SK-N-SH (cell line): ENCODE results near the gene MT2A.

Experiments used
- EP300 ChIP-seq, 2 experiments: IDR thresholded peaks; 2 replicates each; pipeline versions ENCODE4 v1.4.0 to v1.6.1; 2012; ENCODE audit warnings: borderline replicate concordance in 1 of 2, low read depth in 1 of 2, low read length in 1 of 2
- FOSL2 ChIP-seq: IDR thresholded peaks from 2 replicates; pipeline ENCODE4 v1.4.0; 2012; ENCODE audit warnings: low read depth, mild to moderate bottlenecking, moderate library complexity, borderline replicate concordance
- JUND ChIP-seq: IDR thresholded peaks from 2 replicates; pipeline ENCODE4 v1.4.0; 2012
- POLR2AphosphoS5 ChIP-seq: IDR thresholded peaks from 2 replicates; pipeline ENCODE4 v1.6.1; 2012; ENCODE audit warnings: low read depth, low read length
- RAD21 ChIP-seq: IDR thresholded peaks from 2 replicates; pipeline ENCODE4 v1.6.1; 2012; ENCODE audit warnings: mild to moderate bottlenecking, low read length
- RCOR1 ChIP-seq: fragments of 150-350 bp; IDR thresholded peaks from 2 replicates; pipeline ENCODE4 v1.6.1; 2017; ENCODE audit warnings: antibody characterized with exemption, low read length
- RXRA ChIP-seq: IDR thresholded peaks from 2 replicates; pipeline ENCODE4 v1.4.0; 2012; ENCODE audit warnings: low read depth, mild to moderate bottlenecking, borderline replicate concordance
- TCF12 ChIP-seq: IDR thresholded peaks from 2 replicates; pipeline ENCODE4 v1.4.0; 2012
- YY1 ChIP-seq: IDR thresholded peaks from 2 replicates; pipeline ENCODE4 v1.4.0; 2012; ENCODE audit warnings: low read depth, mild to moderate bottlenecking
- TF ChIP-seq, protein P1 (sequence below): fragments of 200-600 bp; sonication (generic); IDR thresholded peaks from 2 replicates; pipeline ENCODE4 v1.6.1; 2017; ENCODE audit warnings: antibody characterized with exemption, mild to moderate bottlenecking, moderate library complexity
- TF ChIP-seq, protein P2 (sequence below): IDR thresholded peaks from 2 replicates; pipeline ENCODE4 v1.6.1; 2012; ENCODE audit warnings: mild to moderate bottlenecking, low read depth, low read length, moderate library complexity
- TF ChIP-seq, protein P3 (sequence below): fragments of 150-350 bp; IDR thresholded peaks from 2 replicates; pipeline ENCODE4 v1.6.1; 2017; ENCODE audit warnings: antibody characterized with exemption, low read length, low read depth, borderline replicate concordance
- TF ChIP-seq, protein P4 (sequence below): IDR thresholded peaks from 2 replicates; pipeline ENCODE4; 2012

DNA sequence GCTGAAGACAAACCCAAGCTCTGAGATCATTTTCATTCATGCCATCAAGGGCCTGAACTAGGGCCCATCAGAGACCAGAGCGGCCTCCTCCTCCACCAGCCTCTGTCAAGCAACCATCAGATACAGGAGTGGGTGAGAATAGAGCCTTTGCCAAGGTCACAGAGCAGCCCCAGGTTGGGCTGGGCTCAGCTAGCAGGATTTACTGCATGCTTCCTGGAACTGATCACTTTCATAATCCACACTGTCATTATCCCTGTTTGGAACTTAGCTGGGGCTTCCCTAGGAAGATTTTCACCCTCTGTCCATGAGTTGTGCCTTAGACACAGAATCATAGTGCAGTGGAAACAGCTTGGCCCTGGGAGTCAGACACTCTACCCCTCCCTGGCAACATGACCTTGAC, 38.4 kb upstream of the MT2A start:
- TF ChIP-seq, protein P1, sequence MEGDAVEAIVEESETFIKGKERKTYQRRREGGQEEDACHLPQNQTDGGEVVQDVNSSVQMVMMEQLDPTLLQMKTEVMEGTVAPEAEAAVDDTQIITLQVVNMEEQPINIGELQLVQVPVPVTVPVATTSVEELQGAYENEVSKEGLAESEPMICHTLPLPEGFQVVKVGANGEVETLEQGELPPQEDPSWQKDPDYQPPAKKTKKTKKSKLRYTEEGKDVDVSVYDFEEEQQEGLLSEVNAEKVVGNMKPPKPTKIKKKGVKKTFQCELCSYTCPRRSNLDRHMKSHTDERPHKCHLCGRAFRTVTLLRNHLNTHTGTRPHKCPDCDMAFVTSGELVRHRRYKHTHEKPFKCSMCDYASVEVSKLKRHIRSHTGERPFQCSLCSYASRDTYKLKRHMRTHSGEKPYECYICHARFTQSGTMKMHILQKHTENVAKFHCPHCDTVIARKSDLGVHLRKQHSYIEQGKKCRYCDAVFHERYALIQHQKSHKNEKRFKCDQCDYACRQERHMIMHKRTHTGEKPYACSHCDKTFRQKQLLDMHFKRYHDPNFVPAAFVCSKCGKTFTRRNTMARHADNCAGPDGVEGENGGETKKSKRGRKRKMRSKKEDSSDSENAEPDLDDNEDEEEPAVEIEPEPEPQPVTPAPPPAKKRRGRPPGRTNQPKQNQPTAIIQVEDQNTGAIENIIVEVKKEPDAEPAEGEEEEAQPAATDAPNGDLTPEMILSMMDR = no peak
- TF ChIP-seq, protein P2, sequence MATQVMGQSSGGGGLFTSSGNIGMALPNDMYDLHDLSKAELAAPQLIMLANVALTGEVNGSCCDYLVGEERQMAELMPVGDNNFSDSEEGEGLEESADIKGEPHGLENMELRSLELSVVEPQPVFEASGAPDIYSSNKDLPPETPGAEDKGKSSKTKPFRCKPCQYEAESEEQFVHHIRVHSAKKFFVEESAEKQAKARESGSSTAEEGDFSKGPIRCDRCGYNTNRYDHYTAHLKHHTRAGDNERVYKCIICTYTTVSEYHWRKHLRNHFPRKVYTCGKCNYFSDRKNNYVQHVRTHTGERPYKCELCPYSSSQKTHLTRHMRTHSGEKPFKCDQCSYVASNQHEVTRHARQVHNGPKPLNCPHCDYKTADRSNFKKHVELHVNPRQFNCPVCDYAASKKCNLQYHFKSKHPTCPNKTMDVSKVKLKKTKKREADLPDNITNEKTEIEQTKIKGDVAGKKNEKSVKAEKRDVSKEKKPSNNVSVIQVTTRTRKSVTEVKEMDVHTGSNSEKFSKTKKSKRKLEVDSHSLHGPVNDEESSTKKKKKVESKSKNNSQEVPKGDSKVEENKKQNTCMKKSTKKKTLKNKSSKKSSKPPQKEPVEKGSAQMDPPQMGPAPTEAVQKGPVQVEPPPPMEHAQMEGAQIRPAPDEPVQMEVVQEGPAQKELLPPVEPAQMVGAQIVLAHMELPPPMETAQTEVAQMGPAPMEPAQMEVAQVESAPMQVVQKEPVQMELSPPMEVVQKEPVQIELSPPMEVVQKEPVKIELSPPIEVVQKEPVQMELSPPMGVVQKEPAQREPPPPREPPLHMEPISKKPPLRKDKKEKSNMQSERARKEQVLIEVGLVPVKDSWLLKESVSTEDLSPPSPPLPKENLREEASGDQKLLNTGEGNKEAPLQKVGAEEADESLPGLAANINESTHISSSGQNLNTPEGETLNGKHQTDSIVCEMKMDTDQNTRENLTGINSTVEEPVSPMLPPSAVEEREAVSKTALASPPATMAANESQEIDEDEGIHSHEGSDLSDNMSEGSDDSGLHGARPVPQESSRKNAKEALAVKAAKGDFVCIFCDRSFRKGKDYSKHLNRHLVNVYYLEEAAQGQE = no peak
- no peak for TF ChIP-seq RAD21
- no peak for TF ChIP-seq POLR2AphosphoS5
- TF ChIP-seq, protein P3, sequence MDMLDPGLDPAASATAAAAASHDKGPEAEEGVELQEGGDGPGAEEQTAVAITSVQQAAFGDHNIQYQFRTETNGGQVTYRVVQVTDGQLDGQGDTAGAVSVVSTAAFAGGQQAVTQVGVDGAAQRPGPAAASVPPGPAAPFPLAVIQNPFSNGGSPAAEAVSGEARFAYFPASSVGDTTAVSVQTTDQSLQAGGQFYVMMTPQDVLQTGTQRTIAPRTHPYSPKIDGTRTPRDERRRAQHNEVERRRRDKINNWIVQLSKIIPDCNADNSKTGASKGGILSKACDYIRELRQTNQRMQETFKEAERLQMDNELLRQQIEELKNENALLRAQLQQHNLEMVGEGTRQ = no peak
- TF ChIP-seq, protein P4, sequence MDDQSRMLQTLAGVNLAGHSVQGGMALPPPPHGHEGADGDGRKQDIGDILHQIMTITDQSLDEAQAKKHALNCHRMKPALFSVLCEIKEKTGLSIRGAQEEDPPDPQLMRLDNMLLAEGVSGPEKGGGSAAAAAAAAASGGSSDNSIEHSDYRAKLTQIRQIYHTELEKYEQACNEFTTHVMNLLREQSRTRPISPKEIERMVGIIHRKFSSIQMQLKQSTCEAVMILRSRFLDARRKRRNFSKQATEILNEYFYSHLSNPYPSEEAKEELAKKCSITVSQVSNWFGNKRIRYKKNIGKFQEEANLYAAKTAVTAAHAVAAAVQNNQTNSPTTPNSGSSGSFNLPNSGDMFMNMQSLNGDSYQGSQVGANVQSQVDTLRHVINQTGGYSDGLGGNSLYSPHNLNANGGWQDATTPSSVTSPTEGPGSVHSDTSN = no peak
- TF ChIP-seq EP300 (IDR thresholded peaks at IDR 0.05; ENCODE audit: borderline replicate concordance in 1 of 2, low read depth in 1 of 2, low read length in 1 of 2) = no peak
- no peak for TF ChIP-seq TCF12
- no peak for TF ChIP-seq YY1
- no peak for TF ChIP-seq RXRA
- TF ChIP-seq JUND = no peak
- TF ChIP-seq RCOR1 = no peak
- no peak for TF ChIP-seq FOSL2
